CD1c-positive myeloid dendritic cell (primary cell): ENCODE results near the gene FITM1.
A peak's percentile ranks its signal among the peaks of the same experiment; 100 is the strongest.

ENCODE experiments used
- DNase-seq: peaks from one replicate; pipeline ENCODE4 v3.0.0-alpha.2; 2016; ENCODE audit errors: extremely low spot score

FITM1 gene

GRCh38 chr14:24130380-24130716 is at the start of gene FITM1:
Gene FITM1 (plus strand): TSS chr14:24130659. CDS start chr14:24131564, 905 bp downstream.
- DNase-seq: peak; percentile 18

- peak; percentile 41 for DNase-seq
These were observed 49.3 kb upstream of the FITM1 start for GRCh38 chr14:24080888-24081738.

GRCh38 chr14:24081739-24082211 is 48.7 kb upstream of the FITM1 start:
- DNase-seq: no peak

- DNase-seq: no peak
These were observed 47.9 kb upstream of the FITM1 start for GRCh38 chr14:24082411-24083080.

- no peak for DNase-seq
These were observed 47.0 kb upstream of the FITM1 start for GRCh38 chr14:24083462-24083861.

- DNase-seq: no peak
These were observed 46.0 kb upstream of the FITM1 start for GRCh38 chr14:24084440-24084839.

- no peak for DNase-seq
These were observed 45.2 kb upstream of the FITM1 start for GRCh38 chr14:24085215-24085614.

GRCh38 chr14:24086193-24086955 is 44.1 kb upstream of the FITM1 start:
- DNase-seq: no peak

- DNase-seq: no peak
These were observed 43.5 kb upstream of the FITM1 start for GRCh38 chr14:24087004-24087403.

GRCh38 chr14:24088095-24088494 is 42.4 kb upstream of the FITM1 start:
- no peak for DNase-seq

- no peak for DNase-seq
These were observed 40.6 kb upstream of the FITM1 start for GRCh38 chr14:24089890-24090289.

- DNase-seq: no peak
These were observed 38.4 kb upstream of the FITM1 start for GRCh38 chr14:24092110-24092504.

- DNase-seq: peak; percentile 75
These were observed 37.8 kb upstream of the FITM1 start for GRCh38 chr14:24092505-24093206.

- no peak for DNase-seq
These were observed 37.1 kb upstream of the FITM1 start for GRCh38 chr14:24093207-24093900.

GRCh38 chr14:24093901-24094840 is 36.3 kb upstream of the FITM1 start, which contains the start of gene PCK2:
Gene PCK2 (plus strand): TSS chr14:24094311. CDS start chr14:24094406, 95 bp downstream.
- DNase-seq: peak; percentile 85

- no peak for DNase-seq
These were observed 35.6 kb upstream of the FITM1 start for GRCh38 chr14:24094841-24095270.

- peak; percentile 85 for DNase-seq
These were observed 35.0 kb upstream of the FITM1 start for GRCh38 chr14:24095271-24096068.

- DNase-seq: no peak
These were observed 33.8 kb upstream of the FITM1 start for GRCh38 chr14:24096545-24097181.
